Stimulated activated CD8-positive, alpha-beta memory T cell treated with anti-CD3 and anti-CD28 coated beads, Interleukin-7, amount 100 ng/mL, for 24 hours (primary cell): ENCODE measurements around the gene KLLN.
A peak's percentile ranks its signal among the peaks of the same experiment; 100 is the strongest.
"Not testable (repeated sequence)": the region's sequence is repeated elsewhere in the genome, so short reads cannot be mapped to it uniquely, and the experiment has no call there.

Source experiments
- DNase-seq: peaks from one replicate; pipeline ENCODE4 v3.0.0-alpha.2; 2020; ENCODE audit warnings: low read depth

KLLN gene

GRCh38 chr10:87863053-87863943 lies at the start of gene KLLN, which contains the start of gene PTEN:
TSS of gene KLLN (minus strand) at chr10:87863533. CDS start at chr10:87862487, 1,046 bp downstream.
TSS of gene PTEN (plus strand) at chr10:87863625. CDS start at chr10:87864470, 845 bp downstream.
- peak; percentile 59 for DNase-seq

GRCh38 chr10:87903396-87903795 lies 40.1 kb upstream of the KLLN start:
- not testable (repeated sequence) for DNase-seq

- DNase-seq, result not testable (repeated sequence)
Observed at GRCh38 chr10:87897957-87898356, 34.6 kb upstream of the KLLN start.

- no peak for DNase-seq
Observed at GRCh38 chr10:87896216-87896615, 32.9 kb upstream of the KLLN start.

GRCh38 chr10:87895430-87895829 lies 32.1 kb upstream of the KLLN start:
- no peak for DNase-seq

- DNase-seq, result no peak
Observed at GRCh38 chr10:87887548-87888289, 24.4 kb upstream of the KLLN start.

GRCh38 chr10:87887146-87887545 lies 23.8 kb upstream of the KLLN start:
- DNase-seq, result no peak

- DNase-seq, result no peak
Observed at GRCh38 chr10:87886635-87887034, 23.3 kb upstream of the KLLN start.

GRCh38 chr10:87882555-87883294 lies 19.4 kb upstream of the KLLN start:
- DNase-seq, result no peak

- not testable (repeated sequence) for DNase-seq
Observed at GRCh38 chr10:87881373-87882059, 18.2 kb upstream of the KLLN start.

- no peak for DNase-seq
Observed at GRCh38 chr10:87880336-87880735, 17.0 kb upstream of the KLLN start.

- no peak for DNase-seq
Observed at GRCh38 chr10:87878664-87879459, 15.5 kb upstream of the KLLN start.

GRCh38 chr10:87875929-87876571 lies 12.7 kb upstream of the KLLN start:
- DNase-seq, result no peak

- no peak for DNase-seq
Observed at GRCh38 chr10:87873656-87874055, 10.3 kb upstream of the KLLN start.

- no peak for DNase-seq
Observed at GRCh38 chr10:87872828-87873227, 9.5 kb upstream of the KLLN start.

- no peak for DNase-seq
Observed at GRCh38 chr10:87869773-87870551, 6.6 kb upstream of the KLLN start.

GRCh38 chr10:87869139-87869538 lies 5.8 kb upstream of the KLLN start:
- DNase-seq, result not testable (repeated sequence)

- DNase-seq, result no peak
Observed at GRCh38 chr10:87868277-87868676, 4.9 kb upstream of the KLLN start.

- no peak for DNase-seq
Observed at GRCh38 chr10:87867453-87867852, 4.1 kb upstream of the KLLN start.
